Measurements from ENCODE around the gene FZD7.
A peak's percentile ranks its signal among the peaks of the same experiment; 100 is the strongest.

Gene FZD7

GRCh38 chr2:202033317-202034248, at the start of gene FZD7:
FZD7 (plus strand) TSS chr2:202033855; CDS start chr2:202034648, 793 bp downstream.
- DNase-seq (ENCODE audit: low read depth, low spot score) = no peak

DNA sequence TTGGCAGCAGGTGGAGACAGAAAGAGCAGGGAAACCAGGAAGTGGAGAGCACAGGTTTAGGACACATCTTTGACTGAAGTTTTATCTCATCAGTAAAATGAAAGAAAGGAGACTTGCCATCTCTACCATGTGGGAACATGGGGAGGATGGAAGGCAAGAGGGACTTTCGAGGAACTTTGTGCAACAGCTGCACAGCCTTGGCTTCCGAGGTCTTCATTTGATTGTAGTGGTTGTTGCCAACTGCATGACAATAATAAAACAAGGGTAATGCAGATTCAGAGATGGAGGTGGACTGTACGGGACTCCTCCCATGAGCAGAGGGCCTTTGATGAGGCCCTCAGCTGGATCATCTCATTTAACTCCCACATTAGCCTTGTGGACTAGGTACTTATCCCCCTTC, 49.3 kb upstream of the FZD7 start:
- DNase-seq (ENCODE audit: low read depth, low spot score) = no peak

- DNase-seq (ENCODE audit: low read depth, low spot score) = no peak
Measured at GRCh38 chr2:201984800-201985525, 48.7 kb upstream of the FZD7 start.

GRCh38 chr2:201985728-201986462, 47.8 kb upstream of the FZD7 start:
- DNase-seq (ENCODE audit: low read depth, low spot score) = no peak

GRCh38 chr2:201986463-201986735, 47.3 kb upstream of the FZD7 start:
- DNase-seq (ENCODE audit: low read depth, low spot score) = no peak

DNA sequence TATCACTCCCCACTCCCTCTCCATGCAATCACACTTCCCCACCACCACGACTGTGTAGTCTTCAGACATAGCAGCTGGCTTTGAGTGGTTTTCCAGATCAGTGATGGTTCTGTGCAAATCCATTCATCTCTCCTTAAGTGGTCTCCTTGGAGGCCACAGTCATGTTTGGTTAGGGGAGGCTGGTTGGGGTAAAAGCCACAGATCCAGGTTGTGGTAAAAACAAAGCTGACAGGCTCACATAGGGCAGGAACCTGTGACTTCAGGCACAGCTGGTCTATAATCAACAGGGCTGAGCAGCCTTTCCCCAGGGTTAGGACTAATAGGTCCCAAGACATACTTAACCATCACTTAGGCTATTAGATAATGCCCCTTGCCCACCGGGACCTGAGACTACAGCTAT, 46.2 kb upstream of the FZD7 start:
- DNase-seq (ENCODE audit: low read depth, low spot score) = no peak

GRCh38 chr2:201990069-201990468, 43.6 kb upstream of the FZD7 start:
- DNase-seq (ENCODE audit: low read depth, low spot score) = no peak

- no peak for DNase-seq (ENCODE audit: low read depth, low spot score)
Measured at GRCh38 chr2:201992960-201993359, 40.7 kb upstream of the FZD7 start.

- no peak for DNase-seq (ENCODE audit: low read depth, low spot score)
Measured at GRCh38 chr2:201994973-201995638, 38.5 kb upstream of the FZD7 start.

DNA sequence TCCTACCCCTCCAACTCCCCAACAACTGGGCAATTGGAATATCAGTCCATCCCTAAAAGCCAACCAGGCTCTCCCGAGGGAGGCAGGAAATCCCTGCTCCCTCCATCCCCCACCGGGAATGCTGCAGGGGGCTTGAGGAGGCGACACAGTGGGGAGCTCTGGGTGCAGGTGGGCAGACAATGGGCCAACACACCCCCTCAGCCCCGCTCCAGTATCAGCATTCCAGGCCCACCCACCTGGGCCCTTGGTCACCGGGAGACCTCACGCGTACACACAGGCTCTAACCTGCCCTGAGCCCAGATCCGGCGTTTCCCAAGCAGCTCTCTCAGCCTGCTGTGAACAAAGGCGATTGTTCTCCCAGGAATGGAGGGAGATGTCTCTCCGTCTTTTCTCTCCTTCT, 37.6 kb upstream of the FZD7 start:
- peak; percentile 93 for DNase-seq (ENCODE audit: low read depth, low spot score)

DNA sequence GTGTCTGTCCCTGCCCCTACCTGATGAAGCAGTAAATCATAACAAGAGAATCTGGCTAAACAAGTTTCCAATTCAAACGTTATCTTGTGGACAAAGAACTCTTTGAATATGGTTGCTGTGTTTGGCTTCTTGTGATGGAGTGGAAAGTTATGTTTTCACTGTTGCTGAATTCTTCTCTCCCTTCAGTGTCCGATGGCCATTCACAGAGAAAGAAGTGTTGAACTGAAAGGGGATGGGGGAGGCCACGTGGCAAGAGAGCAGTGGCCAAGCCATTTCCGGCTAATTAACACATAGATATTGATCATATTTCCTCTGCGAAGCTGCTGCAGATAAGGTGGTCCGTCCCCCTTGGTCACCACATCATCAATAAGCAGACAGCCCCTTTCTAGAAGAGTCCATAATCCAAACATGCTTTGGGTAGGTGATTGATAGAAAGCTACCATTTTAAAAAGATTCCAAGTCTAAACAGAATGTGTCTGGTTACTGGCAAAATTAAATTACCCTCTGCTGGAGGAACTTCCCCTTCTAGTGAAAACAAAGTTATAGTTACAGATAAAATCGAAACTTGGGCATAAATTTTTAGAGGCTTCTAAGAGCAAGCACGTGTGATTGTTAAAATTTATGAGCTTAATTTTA, 36.9 kb upstream of the FZD7 start:
- DNase-seq (ENCODE audit: low read depth, low spot score) = no peak

DNA sequence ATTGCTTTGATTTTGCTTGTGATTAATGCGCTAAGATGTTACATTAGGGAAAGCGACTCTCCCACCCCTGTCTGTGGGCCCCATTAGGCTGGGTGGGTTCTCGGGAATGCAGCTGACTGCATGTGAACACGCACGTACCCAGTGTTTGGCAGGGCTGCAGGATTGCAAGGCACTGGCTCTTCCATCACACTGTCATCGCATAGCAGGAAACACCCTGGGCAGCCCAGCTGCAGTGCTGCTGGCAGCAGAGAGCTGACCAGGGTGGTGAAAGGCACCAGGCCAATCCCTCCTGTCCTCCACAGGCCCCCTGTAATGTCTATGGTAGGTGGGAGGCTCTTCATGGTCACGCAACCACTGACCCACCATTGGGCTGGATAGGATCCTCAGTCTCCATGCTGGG, 34.4 kb upstream of the FZD7 start:
- DNase-seq (ENCODE audit: low read depth, low spot score) = no peak

DNA sequence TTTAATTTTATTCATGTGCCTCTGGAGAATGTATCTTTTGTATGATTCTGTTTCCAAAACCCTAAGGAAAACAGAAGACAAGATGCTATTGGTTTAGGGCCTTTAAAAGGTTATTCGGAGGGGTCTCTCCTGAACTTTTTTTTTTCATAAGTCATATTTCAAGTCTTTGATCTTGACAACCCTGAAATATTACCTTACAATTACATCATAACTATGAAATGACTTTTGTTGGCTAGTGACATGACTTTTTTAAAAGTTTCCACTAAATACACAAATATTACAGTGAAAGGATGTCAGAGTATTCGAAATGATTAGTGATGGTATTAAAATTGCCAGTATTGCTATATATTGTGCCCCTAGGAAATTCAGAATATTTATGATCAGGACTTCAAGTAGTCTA, 31.8 kb upstream of the FZD7 start:
- DNase-seq (ENCODE audit: low read depth, low spot score) = no peak

DNA sequence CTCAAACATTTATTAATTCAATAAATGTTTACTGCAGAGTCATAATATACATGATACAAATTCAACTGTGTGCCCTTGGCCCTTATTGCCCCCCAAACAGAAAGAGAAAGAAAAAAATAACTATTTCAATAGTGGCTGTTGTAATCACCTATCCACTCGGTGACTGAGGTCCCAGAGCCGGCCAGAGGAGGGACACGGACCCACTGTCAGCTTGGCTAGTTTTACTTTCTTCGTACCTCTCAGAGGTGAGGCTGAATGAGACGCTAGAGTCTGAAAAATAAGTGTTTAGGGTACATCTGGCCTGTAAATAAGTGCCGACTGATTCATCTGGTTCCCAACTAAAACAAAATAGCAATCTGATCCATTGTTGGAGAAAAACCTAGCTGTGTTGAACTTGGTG, 31.3 kb upstream of the FZD7 start:
- DNase-seq (ENCODE audit: low read depth, low spot score) = no peak

- no peak for DNase-seq (ENCODE audit: low read depth, low spot score)
Measured at GRCh38 chr2:202005272-202005887, 28.3 kb upstream of the FZD7 start.

- no peak for DNase-seq (ENCODE audit: low read depth, low spot score)
Measured at GRCh38 chr2:202006301-202006700, 27.4 kb upstream of the FZD7 start.

DNA sequence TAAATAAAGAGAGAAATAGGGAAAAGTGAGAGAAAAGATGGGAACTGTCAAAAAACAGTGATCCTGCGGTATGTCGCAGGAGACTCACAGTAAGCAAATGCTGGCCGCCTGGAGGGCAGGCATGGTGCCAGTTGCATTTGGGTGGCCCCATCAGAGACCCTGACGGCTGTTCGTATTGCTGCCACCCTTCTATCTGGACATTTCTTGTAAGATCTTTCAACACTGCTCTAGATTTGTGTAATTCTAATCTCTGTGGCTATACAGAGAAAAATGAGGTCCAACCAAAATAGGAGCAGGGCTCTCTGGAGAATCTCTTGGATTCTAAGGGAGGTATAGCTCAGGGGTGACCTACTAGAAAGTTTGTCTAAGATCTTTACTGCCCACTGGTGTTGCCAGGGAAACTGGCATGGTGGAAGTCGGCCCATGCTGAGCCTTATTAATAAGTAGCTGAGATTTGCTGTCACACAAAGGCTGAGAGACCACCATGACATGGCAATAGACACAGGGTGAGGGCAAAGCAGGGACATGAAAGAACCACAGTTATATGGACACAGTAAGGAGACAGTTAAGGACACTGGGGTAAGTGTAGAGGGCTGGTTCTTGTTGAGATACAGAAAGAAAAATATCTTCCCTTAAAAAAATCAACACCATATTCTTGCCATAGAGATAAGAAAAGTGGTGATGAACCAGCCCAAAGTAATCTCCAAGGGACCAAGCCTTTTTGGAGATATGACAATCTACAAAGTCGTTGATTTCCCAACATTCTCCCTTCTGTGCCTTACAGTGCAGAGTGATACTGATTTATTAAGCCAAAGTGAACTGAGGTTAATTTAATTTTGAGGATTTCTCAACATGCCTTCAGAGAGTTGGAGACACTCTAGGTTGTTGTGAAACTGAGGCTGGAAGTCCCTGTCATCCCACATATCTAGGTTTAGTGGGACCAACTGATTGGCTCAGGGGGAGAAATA, 26.4 kb upstream of the FZD7 start:
- no peak for DNase-seq (ENCODE audit: low read depth, low spot score)

DNA sequence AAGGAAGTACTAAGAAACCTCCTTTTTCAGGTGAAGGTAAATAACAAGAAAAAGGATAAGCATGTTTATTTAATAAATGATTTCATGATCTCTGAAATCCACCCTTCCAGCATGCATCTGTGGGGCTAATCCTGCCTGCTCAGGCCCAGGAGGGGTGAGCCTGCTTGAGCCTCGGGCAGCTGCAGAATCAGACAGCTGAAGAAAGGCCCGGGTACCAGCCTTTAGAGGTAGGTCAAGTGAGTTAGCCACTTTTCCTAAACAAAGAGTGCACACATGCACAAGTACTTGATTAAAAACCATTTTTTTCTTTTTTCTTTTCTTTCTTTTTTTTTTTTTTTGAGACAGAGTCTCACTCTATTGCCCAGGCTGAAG, 25.7 kb upstream of the FZD7 start:
- no peak for DNase-seq (ENCODE audit: low read depth, low spot score)

DNA sequence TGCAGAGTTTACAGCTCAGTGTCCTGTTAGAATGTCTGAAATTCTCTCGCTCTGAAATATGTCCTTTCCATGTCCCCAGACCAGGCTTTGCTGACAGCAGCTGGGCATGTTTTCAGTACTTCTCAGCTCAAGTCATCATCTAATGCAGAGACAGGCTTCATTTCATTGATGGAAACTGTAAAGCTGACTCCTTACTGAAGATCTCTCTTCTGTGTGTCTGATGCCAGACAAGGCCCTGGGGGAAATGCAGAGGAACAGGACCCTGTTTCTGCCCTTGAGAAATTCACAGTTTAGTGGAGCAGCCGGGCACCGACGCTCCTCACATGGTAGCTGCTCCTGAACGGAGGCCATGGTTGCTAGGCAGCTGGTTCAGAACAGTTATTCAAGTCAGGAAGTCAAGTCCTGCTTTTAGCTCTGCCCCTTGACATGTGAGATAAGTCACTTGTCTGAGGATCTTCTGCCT, 24.6 kb upstream of the FZD7 start:
- DNase-seq (ENCODE audit: low read depth, low spot score) = no peak

DNA sequence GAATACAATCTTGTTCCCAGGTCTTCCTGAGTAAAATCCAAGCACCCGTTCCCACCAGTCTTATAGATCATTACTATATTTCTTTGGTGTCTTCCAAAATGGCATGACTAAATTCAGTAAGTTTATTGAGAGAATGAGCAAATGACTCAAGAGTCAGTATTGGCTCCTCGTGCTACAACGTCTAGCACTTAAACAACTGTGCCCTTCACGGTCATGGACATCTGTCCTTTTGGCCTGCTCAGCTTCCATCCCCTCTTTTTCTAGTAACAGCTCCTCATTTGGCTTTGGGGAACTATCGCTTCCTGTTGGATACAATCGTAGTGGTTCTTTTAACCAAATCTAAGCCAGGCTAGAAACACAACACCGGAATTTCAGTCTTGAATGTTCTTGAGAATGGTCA, 24.1 kb upstream of the FZD7 start:
- no peak for DNase-seq (ENCODE audit: low read depth, low spot score)

All from iPS DF 19.7 (cell line).